Transverse colon (tissue), 4 donors: ENCODE data around the gene SUSD6. TPM values are rescaled to one million over a fixed set of nuclear protein-coding genes. Genes with fewer than 3 reads are reported as not detected.

ENCODE experiments used
- DNase-seq: peaks from one replicate; pipeline ENCODE4 v3.0.0-alpha.2; 2019
- H3K27ac ChIP-seq, 4 donors: fragments of 200-600 bp; sonication (generic); 2 replicates each; pipeline ENCODE4 v1.5.1; 2016 to 2018; ENCODE audit warnings: inconsistent platforms in 4 of 4
- H3K27me3 ChIP-seq: fragments of 200-600 bp; sonication (generic); 2 replicates; pipeline ENCODE4 v1.5.1; 2017; ENCODE audit warnings: inconsistent platforms
- H3K36me3 ChIP-seq, 4 donors: fragments of 200-600 bp; sonication (generic); 2 replicates each; pipeline ENCODE4 v1.5.1; 2017 to 2019; ENCODE audit warnings: inconsistent platforms in 4 of 4
- H3K4me1 ChIP-seq, 4 donors: fragments of 200-600 bp; sonication (generic); 2 replicates each; pipeline ENCODE4 v1.5.1; 2017 to 2020; ENCODE audit warnings: inconsistent platforms in 4 of 4
- H3K4me3 ChIP-seq, 4 donors: fragments of 200-600 bp; sonication (generic); 1 replicate in 1 of 4; 2 replicates in 3 of 4; pipeline versions ENCODE4 v1.5.1 to v1.6.1; 2017 to 2019; ENCODE audit warnings: inconsistent platforms in 4 of 4
- H3K9me3 ChIP-seq, 2 donors: fragments of 200-600 bp; sonication (generic); 2 replicates each; pipeline ENCODE4 v1.5.1; 2017 to 2019; ENCODE audit warnings: inconsistent platforms in 2 of 2
- EP300 ChIP-seq: sonication (generic); formaldehyde crosslinking; IDR thresholded peaks from one replicate; pipeline ENCODE4 v1.6.1; 2017; ENCODE audit warnings: antibody characterized with exemption, low read depth
- POLR2A ChIP-seq: fragments of 450-650 bp; IDR thresholded peaks from one replicate; pipeline ENCODE4 v1.6.1; 2016; ENCODE audit warnings: antibody characterized with exemption, mild to moderate bottlenecking, moderate library complexity
- POLR2AphosphoS5 ChIP-seq, 3 donors: sonication (generic); formaldehyde crosslinking; IDR thresholded peaks; one replicate each; pipeline ENCODE4 v1.6.1; 2016; ENCODE audit warnings: antibody characterized with exemption in 3 of 3
- WGBS, 2 donors: methylation state at CpG; one replicate each; pipeline ENCODE4 v1.1.5; 2018; ENCODE audit warnings: low coverage in 1 of 2; 5-methylcytosine and 5-hydroxymethylcytosine counted together
- in situ Hi-C, 4 donors: fragments of 200-750 bp; cut with MboI; loops; one replicate each; pipeline versions ENCODE4 v1.15.0 to v1.15.1; 2017; ENCODE audit warnings: low sequenced_read_pairs in 3 of 4, low pct_ligation_motif_present in 1 of 4, low pct_unique_long_range_greater_than_20kb in 1 of 4
- intact Hi-C: fragments of 100-400 bp; cut with DNase I; formaldehyde crosslinking; loops from one replicate; pipeline ENCODE4 v1.15.1; 2023; ENCODE audit warnings: low total_unique reads
- total RNA-seq, 4 donors: library from RNA; depleted of rRNA; stranded (reverse); fragments of >200 nt; gene quantifications; one replicate each; pipeline ENCODE4 v1.1.0, GENCODE V29; 2016
- TF ChIP-seq, protein P1 (sequence below), 5 experiments: fragments of 200-600 bp in 3 of 5; fragments of 450-650 bp in 2 of 5; sonication (generic) in 3 of 5; IDR thresholded peaks; 1 replicate in 2 of 5; 2 replicates in 3 of 5; pipeline ENCODE4 v1.5.1; 2016 to 2017; ENCODE audit warnings: antibody characterized with exemption in 5 of 5, inconsistent platforms in 3 of 5, mild to moderate bottlenecking in 2 of 5, moderate library complexity in 1 of 5

The SUSD6 gene
- total RNA-seq, 4 donors from 2014 or later, result 29.1 to 159 (median 95.0) TPM

DNA sequence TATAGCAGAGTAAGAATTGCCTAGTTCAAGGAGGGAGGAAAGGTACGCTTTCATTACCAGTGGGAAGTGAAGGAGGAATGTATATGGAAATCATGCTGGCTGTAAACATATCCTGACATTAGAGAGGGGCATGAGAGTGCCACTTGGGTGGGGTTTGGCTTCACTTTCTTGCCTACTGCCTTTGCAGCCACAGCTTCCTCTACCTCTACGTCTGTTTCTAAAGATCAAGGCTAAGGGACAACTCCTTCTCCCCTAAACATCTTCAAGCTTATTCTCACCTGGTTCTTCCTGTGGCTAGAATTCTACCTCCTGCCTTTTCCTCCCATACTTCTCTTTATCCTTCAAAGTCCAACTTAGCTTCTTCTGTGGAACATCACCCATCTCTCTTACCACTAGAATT, 58.0 kb downstream of the SUSD6 start:
- no peaks in the 10 kb centered on the region for H3K36me3 ChIP-seq
- no peaks in the 10 kb centered on the region for H3K27me3 ChIP-seq
- WGBS, 2 donors, result 89 to 100% methylated on average over 1 to 2 of the region's 2 CpGs
- H3K4me3 ChIP-seq, result no peak overlapping the region
- in situ Hi-C loops, result no loop called here
- no peaks in the 10 kb centered on the region for H3K9me3 ChIP-seq
- DNase-seq, result no peak
- intact Hi-C loops, result no loop called here
- peak overlapping the region in 3 of 4 donors; percentile 42 to 50 (median 49) for H3K27ac ChIP-seq
- peaks cover 45 to 92% (median 59%) of the 10 kb centered on the region in 4 donors for H3K4me1 ChIP-seq
- TF ChIP-seq POLR2A, result no peak
- TF ChIP-seq, protein P1, sequence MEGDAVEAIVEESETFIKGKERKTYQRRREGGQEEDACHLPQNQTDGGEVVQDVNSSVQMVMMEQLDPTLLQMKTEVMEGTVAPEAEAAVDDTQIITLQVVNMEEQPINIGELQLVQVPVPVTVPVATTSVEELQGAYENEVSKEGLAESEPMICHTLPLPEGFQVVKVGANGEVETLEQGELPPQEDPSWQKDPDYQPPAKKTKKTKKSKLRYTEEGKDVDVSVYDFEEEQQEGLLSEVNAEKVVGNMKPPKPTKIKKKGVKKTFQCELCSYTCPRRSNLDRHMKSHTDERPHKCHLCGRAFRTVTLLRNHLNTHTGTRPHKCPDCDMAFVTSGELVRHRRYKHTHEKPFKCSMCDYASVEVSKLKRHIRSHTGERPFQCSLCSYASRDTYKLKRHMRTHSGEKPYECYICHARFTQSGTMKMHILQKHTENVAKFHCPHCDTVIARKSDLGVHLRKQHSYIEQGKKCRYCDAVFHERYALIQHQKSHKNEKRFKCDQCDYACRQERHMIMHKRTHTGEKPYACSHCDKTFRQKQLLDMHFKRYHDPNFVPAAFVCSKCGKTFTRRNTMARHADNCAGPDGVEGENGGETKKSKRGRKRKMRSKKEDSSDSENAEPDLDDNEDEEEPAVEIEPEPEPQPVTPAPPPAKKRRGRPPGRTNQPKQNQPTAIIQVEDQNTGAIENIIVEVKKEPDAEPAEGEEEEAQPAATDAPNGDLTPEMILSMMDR (IDR thresholded peaks at IDR 0.05), result no peak
- TF ChIP-seq POLR2AphosphoS5 (IDR thresholded peaks at IDR 0.05), result no peak
- TF ChIP-seq EP300, result no peak

DNA sequence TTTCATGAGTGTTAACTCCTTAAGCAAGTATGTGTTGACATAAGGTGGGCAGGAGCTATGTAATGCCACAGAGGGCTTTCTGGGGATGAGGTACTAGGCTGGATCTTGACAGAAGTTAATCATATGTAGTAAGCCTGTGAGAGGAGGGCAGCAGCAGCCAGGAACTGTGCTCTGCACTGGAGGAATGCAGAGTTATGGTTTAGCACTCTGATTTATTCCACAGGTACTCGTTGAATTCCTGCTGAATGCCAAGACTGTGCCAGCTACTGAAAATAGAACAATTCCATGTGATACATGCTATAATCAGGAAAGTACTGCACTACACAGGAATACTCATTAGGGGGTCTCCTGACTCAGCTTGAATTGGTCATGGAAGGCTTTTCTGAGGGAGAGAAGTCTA, 58.7 kb downstream of the SUSD6 start:
- in situ Hi-C loops, result no loop called here
- H3K27me3 ChIP-seq, result no peaks in the 10 kb centered on the region
- intact Hi-C loops, result no loop called here
- H3K27ac ChIP-seq, result peak overlapping the region in 3 of 4 donors; percentile 15 to 50 (median 49)
- H3K9me3 ChIP-seq, result no peaks in the 10 kb centered on the region
- 20 to 82% methylated on average over 1 of the region's 1 CpG for WGBS, 2 donors
- H3K4me3 ChIP-seq, result no peak overlapping the region
- no peak for DNase-seq
- no peaks in the 10 kb centered on the region for H3K36me3 ChIP-seq
- TF ChIP-seq, protein P1 (IDR thresholded peaks at IDR 0.05), result no peak
- TF ChIP-seq POLR2A, result peak; percentile 8
- H3K4me1 ChIP-seq, result peaks cover 52 to 92% (median 65%) of the 10 kb centered on the region in 4 donors

DNA sequence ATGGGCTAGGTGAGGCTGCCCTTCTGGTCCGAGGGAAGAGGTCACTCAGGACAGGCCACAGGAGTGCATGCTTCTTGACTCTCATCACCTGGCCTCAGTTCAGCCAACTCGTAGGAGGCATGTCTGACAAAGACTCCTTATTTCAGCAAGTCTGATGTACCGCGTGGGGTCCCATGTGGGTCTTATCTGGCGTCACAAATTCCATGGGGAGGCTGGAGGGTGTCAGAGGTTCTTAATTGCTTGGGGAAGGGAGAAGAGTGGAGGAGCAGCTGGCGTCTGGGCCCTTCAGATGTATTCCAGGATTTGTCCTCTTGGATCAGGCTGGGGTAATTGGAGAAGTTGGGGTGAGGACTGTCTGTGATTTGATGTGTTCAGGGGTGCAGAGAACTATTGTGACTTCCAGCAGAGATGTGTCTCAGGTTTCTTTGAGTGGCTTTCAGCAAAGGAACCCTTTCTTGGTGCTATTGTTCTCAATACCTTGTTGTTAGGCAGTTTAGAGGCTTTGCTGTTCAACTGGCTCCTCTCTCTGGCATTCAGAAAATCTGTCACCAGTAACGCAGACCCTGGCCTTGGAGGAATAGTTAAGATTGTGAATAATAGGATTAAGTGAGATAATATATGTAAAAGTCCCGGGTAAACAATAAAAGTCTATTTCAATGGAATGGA, 60.1 kb downstream of the SUSD6 start:
- Histone ChIP-seq H3K36me3 (no peaks in the 10 kb centered on the region), H3K9me3 (no peaks in the 10 kb centered on the region), H3K4me1 (peaks cover 47 to 84% (median 62%) of the 10 kb centered on the region in 4 donors), H3K27ac (no peak overlapping the region), H3K4me3 (no peak overlapping the region), H3K27me3 (no peaks in the 10 kb centered on the region)
- no peak for DNase-seq
- in situ Hi-C loops (no loop called here), intact Hi-C loops (no loop called here)
- TF ChIP-seq POLR2A (no peak), EP300 (no peak), POLR2AphosphoS5 (IDR thresholded peaks at IDR 0.05) (no peak)
- TF ChIP-seq, protein P1 (IDR thresholded peaks at IDR 0.05), result no peak
- 87 to 89% methylated on average over 7 to 8 of the region's 8 CpGs for WGBS, 2 donors

DNA sequence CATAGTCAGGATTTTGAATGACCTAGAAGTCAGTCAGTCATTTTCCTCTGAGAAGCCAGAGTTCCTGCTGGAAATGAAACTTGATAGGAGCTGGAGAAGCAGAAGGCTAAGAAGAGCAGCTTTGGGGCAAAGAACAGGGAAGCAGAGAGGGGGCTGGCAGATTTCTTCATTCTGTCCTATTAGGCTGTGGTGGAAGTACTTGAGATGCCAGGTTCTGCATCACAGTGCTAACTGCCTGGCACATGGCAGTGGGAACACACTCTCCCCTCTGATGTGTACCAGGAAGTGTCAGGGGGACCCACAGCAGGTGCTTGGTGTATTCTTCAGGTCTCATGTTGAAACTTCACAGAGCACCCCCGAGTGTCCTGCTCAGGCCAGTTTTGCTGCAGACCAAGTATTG, 61.0 kb downstream of the SUSD6 start:
- in situ Hi-C loops (no loop called here), intact Hi-C loops (no loop called here)
- no peaks in the 10 kb centered on the region for H3K36me3 ChIP-seq
- DNase-seq, result no peak
- peaks cover 40 to 76% (median 56%) of the 10 kb centered on the region in 4 donors for H3K4me1 ChIP-seq
- H3K9me3 ChIP-seq, result no peaks in the 10 kb centered on the region
- 56% methylated on average over 1 of the region's 1 CpG; no CpG with 5 or more reads in 1 of the 2 donors for WGBS, 2 donors
- TF ChIP-seq POLR2AphosphoS5 (IDR thresholded peaks at IDR 0.05) (no peak), POLR2A (no peak), EP300 (no peak)
- TF ChIP-seq, protein P1 (IDR thresholded peaks at IDR 0.05), result no peak
- no peaks in the 10 kb centered on the region for H3K27me3 ChIP-seq
- no peak overlapping the region for H3K4me3 ChIP-seq
- peak overlapping the region; percentile 60 to 73 (median 68) for H3K27ac ChIP-seq
